ENCODE results near the gene PLOD1.

DNA sequence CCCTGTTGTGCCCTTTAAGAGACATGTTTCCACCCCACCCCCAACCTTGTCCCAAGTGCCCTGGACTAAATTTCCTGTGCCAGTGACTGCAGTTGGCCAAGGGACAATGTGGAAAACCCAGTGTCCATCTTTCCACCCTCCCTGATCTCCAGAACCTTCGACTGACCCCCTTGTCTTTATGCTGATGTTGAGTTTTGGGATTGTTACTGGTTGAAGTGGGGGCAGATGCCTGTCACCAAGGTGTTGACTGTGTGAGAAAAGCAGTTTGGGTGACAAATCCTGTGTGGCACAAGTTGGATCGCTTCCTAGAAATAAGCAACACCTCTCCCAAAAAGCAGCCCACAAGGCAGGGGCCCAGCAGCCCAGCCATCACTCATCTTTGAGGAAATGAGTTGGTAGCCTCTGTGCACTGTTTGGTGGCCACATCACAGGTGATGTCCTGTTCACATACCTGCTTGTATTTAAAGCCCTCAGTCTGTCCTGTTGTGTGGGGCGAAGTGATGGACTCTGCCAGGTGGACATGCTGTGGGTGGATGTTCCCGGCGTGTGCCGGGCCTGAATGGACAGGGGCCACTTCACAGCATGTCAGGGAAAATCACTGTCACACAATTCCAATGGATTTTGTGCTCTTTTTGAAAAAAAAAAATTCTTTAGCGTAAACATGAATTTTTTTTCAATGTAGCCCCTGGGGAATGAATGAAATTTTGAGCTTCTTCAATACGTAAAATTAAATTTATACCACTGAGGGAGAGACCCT lies 78.2 kb downstream of the PLOD1 start:
- TF ChIP-seq POLR2A (IDR thresholded peaks at IDR 0.05) (no peak), POLR2AphosphoS5 (IDR thresholded peaks at IDR 0.05) (no peak), EP300 (IDR thresholded peaks at IDR 0.05) (no peak)
- TF ChIP-seq, protein P1, sequence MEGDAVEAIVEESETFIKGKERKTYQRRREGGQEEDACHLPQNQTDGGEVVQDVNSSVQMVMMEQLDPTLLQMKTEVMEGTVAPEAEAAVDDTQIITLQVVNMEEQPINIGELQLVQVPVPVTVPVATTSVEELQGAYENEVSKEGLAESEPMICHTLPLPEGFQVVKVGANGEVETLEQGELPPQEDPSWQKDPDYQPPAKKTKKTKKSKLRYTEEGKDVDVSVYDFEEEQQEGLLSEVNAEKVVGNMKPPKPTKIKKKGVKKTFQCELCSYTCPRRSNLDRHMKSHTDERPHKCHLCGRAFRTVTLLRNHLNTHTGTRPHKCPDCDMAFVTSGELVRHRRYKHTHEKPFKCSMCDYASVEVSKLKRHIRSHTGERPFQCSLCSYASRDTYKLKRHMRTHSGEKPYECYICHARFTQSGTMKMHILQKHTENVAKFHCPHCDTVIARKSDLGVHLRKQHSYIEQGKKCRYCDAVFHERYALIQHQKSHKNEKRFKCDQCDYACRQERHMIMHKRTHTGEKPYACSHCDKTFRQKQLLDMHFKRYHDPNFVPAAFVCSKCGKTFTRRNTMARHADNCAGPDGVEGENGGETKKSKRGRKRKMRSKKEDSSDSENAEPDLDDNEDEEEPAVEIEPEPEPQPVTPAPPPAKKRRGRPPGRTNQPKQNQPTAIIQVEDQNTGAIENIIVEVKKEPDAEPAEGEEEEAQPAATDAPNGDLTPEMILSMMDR (IDR thresholded peaks at IDR 0.05) = no peak
